Mammary epithelial cell (primary cell): ENCODE measurements around the gene AIP.

Source experiments
- CTCF ChIP-seq, 2 donors: IDR thresholded peaks in 1 of 2; conservative IDR thresholded peaks in 1 of 2; 2 replicates each; pipeline ENCODE4 v1.5.1; 2011 to 2012; ENCODE audit warnings: inconsistent platforms in 2 of 2, low read length in 2 of 2, mild to moderate bottlenecking in 2 of 2, control low read depth in 1 of 2, low read depth in 1 of 2; ENCODE audit not compliant: insufficient read depth in 1 of 2; ENCODE audit errors: extremely low read depth in 1 of 2
- EZH2 ChIP-seq: IDR thresholded peaks from 2 replicates; pipeline ENCODE4 v1.6.1; 2012; ENCODE audit warnings: low read length, inconsistent platforms, borderline replicate concordance

DNA sequence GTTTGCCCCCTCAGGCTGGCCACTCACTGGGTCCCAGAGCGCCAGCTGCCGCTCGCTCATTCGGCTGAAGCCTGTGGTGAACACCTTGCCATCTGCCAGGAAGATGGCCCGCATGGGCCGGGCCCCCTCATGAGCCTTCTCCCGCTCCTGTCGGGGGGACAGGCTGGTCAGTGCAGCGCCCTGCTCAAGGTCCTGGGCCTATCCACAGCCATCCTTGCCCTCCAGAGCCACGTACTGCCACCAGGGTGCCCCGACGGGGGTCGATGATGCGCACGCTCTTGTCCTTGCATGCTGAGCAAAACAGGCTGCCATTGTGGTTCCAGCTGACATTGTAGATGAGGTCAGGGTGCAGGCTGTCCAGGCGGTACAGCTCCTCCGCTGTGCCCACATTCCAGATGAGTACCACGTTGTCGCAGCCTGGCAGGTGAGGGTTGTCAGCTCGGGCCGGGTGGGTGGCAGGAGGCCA, 41.7 kb upstream of the AIP start:
- no peak for TF ChIP-seq EZH2
- no peak for TF ChIP-seq CTCF (conservative IDR thresholded peaks at IDR 0.05 in 1 of 2, IDR thresholded peaks at IDR 0.05 in 1 of 2; ENCODE audit: extremely low read depth in 1 of 2, insufficient read depth in 1 of 2, low read depth in 1 of 2, low read length in 2 of 2)
